GM20000 (cell line): ENCODE data around the gene PSMC5.

Source experiments
- DNase-seq: peaks from one replicate; pipeline ENCODE4 v3.0.0; 2012; ENCODE audit warnings: low spot score
- CTCF ChIP-seq: IDR thresholded peaks from 2 replicates; pipeline ENCODE4 v1.5.1; 2012; ENCODE audit warnings: mild to moderate bottlenecking, control low read depth; ENCODE audit errors: extremely low read depth, missing control alignments

PSMC5 gene

GRCh38 chr17:63841350-63842172 lies 14.3 kb downstream of the PSMC5 start:
- peak; percentile 23 for DNase-seq
- no peak for TF ChIP-seq CTCF

- DNase-seq = no peak
- no peak for TF ChIP-seq CTCF
Measured at GRCh38 chr17:63842173-63842539, 14.9 kb downstream of the PSMC5 start.

DNA sequence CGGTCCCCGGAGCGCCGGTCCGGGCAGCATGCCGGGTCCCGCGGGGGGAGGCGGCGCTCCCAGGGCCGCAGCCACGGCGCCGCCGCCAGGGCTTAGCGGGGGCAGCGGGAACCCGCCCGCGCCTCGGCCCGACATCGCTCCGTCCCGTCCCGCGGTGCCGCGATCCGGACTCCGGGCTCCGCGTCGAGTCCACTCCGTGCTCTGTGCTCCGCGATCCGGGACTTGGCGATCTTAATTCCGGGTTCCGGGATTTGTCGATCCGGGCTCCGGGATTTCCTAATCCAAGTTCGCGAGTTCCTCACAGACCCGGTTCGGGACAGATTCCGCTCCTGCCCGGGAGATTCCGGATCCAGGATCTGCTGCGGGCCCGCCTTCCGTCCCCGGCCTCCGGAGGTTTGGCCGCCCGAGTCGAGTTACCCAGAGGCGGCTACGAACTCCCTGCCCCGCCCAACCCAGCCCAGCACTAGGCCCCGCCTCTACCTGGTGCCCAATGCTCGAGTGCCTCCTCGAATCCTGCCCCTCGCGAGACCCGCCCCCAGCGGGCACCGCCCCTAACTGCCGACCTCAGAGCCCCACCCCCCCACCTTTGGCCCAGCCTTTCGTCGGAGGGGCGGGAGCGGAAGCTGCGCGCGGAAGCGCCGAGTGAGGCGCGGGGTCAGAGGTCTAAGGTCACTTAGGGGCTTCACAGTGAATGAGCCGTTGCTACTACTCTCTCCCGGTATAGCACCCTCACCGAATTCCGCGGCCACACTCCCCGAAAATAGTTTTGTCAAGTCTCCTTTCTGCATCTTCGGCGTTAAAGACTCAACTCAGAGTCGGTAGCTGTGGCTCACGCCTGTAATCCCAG lies 15.5 kb downstream of the PSMC5 start, which contains the start of gene SMARCD2:
Gene SMARCD2 (minus strand): TSS at position 146 of the 847 bp plus-strand sequence. CDS start 11 bp downstream, at position 135.
- DNase-seq = peak; percentile 98
- no peak for TF ChIP-seq CTCF

GRCh38 chr17:63843387-63843888 lies 16.2 kb downstream of the PSMC5 start:
- peak; percentile 62 for DNase-seq

GRCh38 chr17:63843910-63844677 lies 16.9 kb downstream of the PSMC5 start:
- DNase-seq = no peak

GRCh38 chr17:63845509-63845908 lies 18.3 kb downstream of the PSMC5 start:
- TF ChIP-seq CTCF = no peak
- no peak for DNase-seq

More at GRCh38 chr17:63843910-63844677, 16.9 kb downstream of the PSMC5 start:
- TF ChIP-seq CTCF = no peak

- DNase-seq = no peak
- TF ChIP-seq CTCF = no peak
Measured at GRCh38 chr17:63847525-63848249, 20.5 kb downstream of the PSMC5 start.
